A549 (cell line): ENCODE data around the gene SLC9A3. TPM values are rescaled to one million over a fixed set of nuclear protein-coding genes. Genes with fewer than 3 reads are reported as not detected.

ENCODE experiments used
- ATAC-seq, 2 experiments: fragments of 200-7000 bp in 1 of 2; fragments of >200 bp in 1 of 2; cut with Nextera tagmentation in 1 of 2; cut with Tn5 transposase in 1 of 2; 3 replicates each; pipeline versions ENCODE4 v1.8.0 to v1.9.1; 2018 to 2020; ENCODE audit warnings: mild to moderate bottlenecking in 1 of 2, moderate library complexity in 1 of 2
- CTCF ChIA-PET: fragments of 300-600 bp; sonication (Branson Sonifier 250); formaldehyde crosslinking; extraction: SDS; loops from one replicate; lab custom pipeline; 2021; ENCODE audit warnings: antibody characterized with exemption, inconsistent platforms; lab: Yijun Ruan, JAX
- POLR2A ChIA-PET: fragments of 350-600 bp; formaldehyde crosslinking; extraction: SDS; loops from one replicate; lab custom pipeline; 2021; ENCODE audit warnings: antibody characterized with exemption, inconsistent platforms; lab: Yijun Ruan, JAX
- DNase-seq, 2 experiments: peaks; one replicate each; pipeline versions ENCODE4 v3.0.0 to v3.0.0-alpha.2; 2011 to 2016; ENCODE audit warnings: low read depth in 1 of 2, low spot score in 1 of 2
- FAIRE-seq: peaks from 2 replicates; lab custom pipeline; 2011; peaks lifted over from hg19 to GRCh38; lab: Jason Lieb, UNC
- H3K27ac ChIP-seq, 2 experiments: fragments of >200 bp; sonication (Bioruptor Twin); formaldehyde crosslinking; 3 replicates each; pipeline ENCODE4 v1.5.1; 2016 to 2017
- H3K4me1 ChIP-seq: fragments of >200 bp; sonication (Bioruptor Twin); formaldehyde crosslinking; 3 replicates; pipeline ENCODE4 v1.6.1; 2016
- H3K4me2 ChIP-seq: fragments of >200 bp; sonication (Bioruptor Twin); formaldehyde crosslinking; 3 replicates; pipeline ENCODE4 v1.6.1; 2016
- H3K4me3 ChIP-seq: fragments of >200 bp; sonication (Bioruptor Twin); formaldehyde crosslinking; 3 replicates; pipeline ENCODE4 v1.5.1; 2016
- H3K9me3 ChIP-seq: fragments of >200 bp; sonication (Bioruptor Twin); formaldehyde crosslinking; 3 replicates; pipeline ENCODE4 v1.6.1; 2016
- CHD4 ChIP-seq: fragments of 200-600 bp; sonication (generic); IDR thresholded peaks from 2 replicates; pipeline ENCODE4 v1.6.1; 2016; ENCODE audit warnings: antibody characterized with exemption, mild to moderate bottlenecking, borderline replicate concordance
- E2F6 ChIP-seq: IDR thresholded peaks from 2 replicates; pipeline ENCODE4 v1.6.1; 2012; ENCODE audit warnings: low read depth, borderline replicate concordance
- ELK1 ChIP-seq: fragments of 150-350 bp; IDR thresholded peaks from 2 replicates; pipeline ENCODE4 v1.6.1; 2014; ENCODE audit warnings: low read depth, mild to moderate bottlenecking, low read length
- GATA3 ChIP-seq: IDR thresholded peaks from 2 replicates; pipeline ENCODE4 v1.6.1; 2012; ENCODE audit warnings: borderline replicate concordance
- HMGXB4 ChIP-seq: fragments of 250-450 bp; sonication (Bioruptor Pico); IDR thresholded peaks from 2 replicates; pipeline ENCODE4 v1.5.0; 2021; ENCODE audit warnings: mild to moderate bottlenecking, moderate library complexity, borderline replicate concordance
- HOXB13 ChIP-seq: fragments of 250-450 bp; sonication (Bioruptor Pico); IDR thresholded peaks from 2 replicates; pipeline ENCODE4 v1.5.0; 2020; ENCODE audit warnings: low read depth, mild to moderate bottlenecking, moderate library complexity
- MAX ChIP-seq: IDR thresholded peaks from 2 replicates; pipeline ENCODE4 v1.6.1; 2012
- MYC ChIP-seq: IDR thresholded peaks from 2 replicates; pipeline ENCODE4 v1.6.1; 2012; ENCODE audit warnings: mild to moderate bottlenecking, inconsistent platforms, low read length, improper control_type of control experiment, borderline replicate concordance
- NR3C1 ChIP-seq: fragments of >200 bp; sonication (Bioruptor Twin); formaldehyde crosslinking; IDR thresholded peaks from 3 replicates; pipeline ENCODE4 v1.6.1; 2017
- POLR2A ChIP-seq: IDR thresholded peaks from 2 replicates; pipeline ENCODE4 v1.6.1; 2012; ENCODE audit warnings: mild to moderate bottlenecking, low read length
- REST ChIP-seq: fragments of 200-600 bp; sonication (generic); IDR thresholded peaks from 2 replicates; pipeline ENCODE4 v1.6.1; 2016; ENCODE audit warnings: antibody characterized with exemption, mild to moderate bottlenecking, moderate library complexity
- TP53 ChIP-seq: fragments of 250-450 bp; sonication (Bioruptor Pico); IDR thresholded peaks from 2 replicates; pipeline ENCODE4 v1.5.0; 2021; ENCODE audit warnings: mild to moderate bottlenecking, moderate library complexity
- ZNF302 ChIP-seq: fragments of 250-450 bp; sonication (Bioruptor Pico); IDR thresholded peaks from 2 replicates; pipeline ENCODE4 v1.9.0; 2021; ENCODE audit warnings: inconsistent platforms, mild to moderate bottlenecking, moderate library complexity
- WGBS: methylation state at CpG from one replicate; pipeline ENCODE4 v1.1.6; 2017; ENCODE audit errors: missing lambda C conversion rate; 5-methylcytosine and 5-hydroxymethylcytosine counted together
- polyA plus RNA-seq, 4 experiments: library from polyadenylated mRNA; depleted of rRNA in 3 of 4; stranded (reverse); fragments of >200 nt; fragmentation: RNase III in 1 of 4; extraction: RNeasy Plus Mini Kit Qiagen cat#74134 plus additional on column Dnase treatment in 1 of 4; gene quantifications; 2 replicates in 3 of 4; 3 replicates in 1 of 4; pipeline ENCODE4 v1.2.3, GENCODE V29; 2011 to 2017

Gene SLC9A3
- polyA plus RNA-seq, 2 of the 4 experiments (the other 2 are of a cell fraction), result 1.3 TPM

- no peak for ATAC-seq
- no peak overlapping the region for H3K4me3 ChIP-seq
- CTCF ChIA-PET, result interaction anchor here (0.6 to 1.4 kb wide), 2 partner anchors 28 to 371 kb away, joined by 3 to 4 read pairs; no protein-coding TSS in a partner anchor
- no peak overlapping the region for H3K27ac ChIP-seq
- FAIRE-seq, result no peak
- DNase-seq, result no peak
- no peaks in the 10 kb centered on the region for H3K4me1 ChIP-seq
- TF ChIP-seq MYC (no peak), E2F6 (no peak), HOXB13 (no peak), ELK1 (no peak), REST (no peak), GATA3 (no peak), MAX (no peak), POLR2A (no peak), CHD4 (no peak), ZNF302 (no peak), NR3C1 (no peak), TP53 (CRISPR knock-in tag) (no peak)
- POLR2A ChIA-PET, result no interaction called here
- 76% methylated on average over 12 of the region's 12 CpGs for WGBS
- no peak overlapping the region for H3K4me2 ChIP-seq
- peaks cover 24% of the 10 kb centered on the region; the same call in 2 of the 3 replicates for H3K9me3 ChIP-seq
Observed at GRCh38 chr5:573206-573605, 49.0 kb upstream of the SLC9A3 start.

GRCh38 chr5:572398-573019 lies 48.3 kb upstream of the SLC9A3 start:
- no peak for ATAC-seq

More at GRCh38 chr5:572398-573019, 48.3 kb upstream of the SLC9A3 start:
- ChIA-PET CTCF (interaction anchor here (1.4 kb wide), 1 partner anchor 27 kb away, joined by 3 read pairs; no protein-coding TSS in a partner anchor), POLR2A (no interaction called here)
- H3K4me2 ChIP-seq, result no peak overlapping the region
- H3K9me3 ChIP-seq, result peaks cover 20% of the 10 kb centered on the region; the same call in 2 of the 3 replicates
- no peak overlapping the region for H3K27ac ChIP-seq
- FAIRE-seq (no peak), DNase-seq (no peak)
- WGBS, result 48% methylated on average over 14 of the region's 14 CpGs
- H3K4me3 ChIP-seq, result no peak overlapping the region
- H3K4me1 ChIP-seq, result no peaks in the 10 kb centered on the region
- no peak for TF ChIP-seq HMGXB4 (CRISPR knock-in tag)
